WTC11 (cell line): Measurements from ENCODE around the gene GATC.

Source experiments
- CBFB ChIP-seq: sonication (generic); formaldehyde crosslinking; IDR thresholded peaks from 2 replicates; pipeline ENCODE4 v1.8.1; 2022; ENCODE audit warnings: mild to moderate bottlenecking, low read depth, missing genetic modification reagents
- E2F5 ChIP-seq: sonication (generic); formaldehyde crosslinking; IDR thresholded peaks from 2 replicates; pipeline ENCODE4 v1.8.1; 2022; ENCODE audit warnings: mild to moderate bottlenecking, moderate library complexity, missing genetic modification reagents
- ELF4 ChIP-seq: sonication (generic); formaldehyde crosslinking; IDR thresholded peaks from 2 replicates; pipeline ENCODE4 v1.8.1; 2022; ENCODE audit warnings: low read depth, mild to moderate bottlenecking, moderate library complexity, missing genetic modification reagents
- HMGXB4 ChIP-seq: sonication (generic); formaldehyde crosslinking; IDR thresholded peaks from 2 replicates; pipeline ENCODE4 v1.8.1; 2023; ENCODE audit warnings: mild to moderate bottlenecking, moderate library complexity, missing genetic modification reagents
- KAT7 ChIP-seq: sonication (generic); formaldehyde crosslinking; IDR thresholded peaks from 2 replicates; pipeline ENCODE4 v1.8.1; 2023; ENCODE audit warnings: missing genetic modification reagents, mild to moderate bottlenecking, borderline replicate concordance
- NFATC4 ChIP-seq: fragments of 250-450 bp; sonication (Bioruptor Pico); IDR thresholded peaks from 2 replicates; pipeline ENCODE4 v1.9.0; 2021; ENCODE audit warnings: mild to moderate bottlenecking
- SP1 ChIP-seq: sonication (generic); formaldehyde crosslinking; conservative IDR thresholded peaks from 2 replicates; pipeline ENCODE4 v1.8.1; 2022; ENCODE audit warnings: missing genetic modification reagents
- TEAD4 ChIP-seq: sonication (generic); formaldehyde crosslinking; IDR thresholded peaks from 2 replicates; pipeline ENCODE4 v1.8.0; 2022; ENCODE audit warnings: mild to moderate bottlenecking, missing genetic modification reagents
- ZNF317 ChIP-seq: sonication (generic); formaldehyde crosslinking; IDR thresholded peaks from 2 replicates; pipeline ENCODE4 v1.8.1; 2023; ENCODE audit warnings: low read depth, mild to moderate bottlenecking, moderate library complexity, missing genetic modification reagents, borderline replicate concordance
- TF ChIP-seq, protein P1 (sequence below): fragments of 200-600 bp; IDR thresholded peaks from 2 replicates; pipeline ENCODE4 v1.8.0; 2022; ENCODE audit warnings: antibody characterized with exemption
- TF ChIP-seq, protein P2 (sequence below): sonication (generic); formaldehyde crosslinking; IDR thresholded peaks from 2 replicates; pipeline ENCODE4 v1.8.1; 2023; ENCODE audit warnings: mild to moderate bottlenecking, missing genetic modification reagents
- TF ChIP-seq, protein P3 (sequence below): sonication (generic); formaldehyde crosslinking; IDR thresholded peaks from 2 replicates; pipeline ENCODE4 v1.8.1; 2023; ENCODE audit warnings: mild to moderate bottlenecking, missing genetic modification reagents, moderate library complexity
- TF ChIP-seq, protein P4 (sequence below): sonication (generic); formaldehyde crosslinking; IDR thresholded peaks from 2 replicates; pipeline ENCODE4 v1.8.0; 2022; ENCODE audit warnings: mild to moderate bottlenecking, missing genetic modification reagents

DNA sequence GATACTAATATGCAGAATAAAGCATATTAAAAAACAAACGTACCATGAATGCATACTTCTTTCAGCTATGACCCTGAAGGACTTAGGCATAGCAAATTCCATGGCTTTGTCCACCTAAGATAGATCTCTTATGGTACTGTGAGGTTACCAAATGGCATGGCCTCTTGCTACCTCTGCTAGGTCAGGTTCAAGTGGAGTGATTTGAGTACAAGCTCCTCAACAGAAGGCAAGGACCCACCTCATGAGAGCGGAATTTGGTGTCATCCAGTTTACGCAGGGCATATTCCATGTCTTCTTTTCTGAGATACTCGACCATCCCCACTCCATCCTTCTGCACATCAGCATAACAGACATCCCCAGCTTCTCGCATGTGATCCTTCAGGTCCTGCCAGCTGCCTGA lies 17.5 kb downstream of the GATC start:
- TF ChIP-seq, protein P1, sequence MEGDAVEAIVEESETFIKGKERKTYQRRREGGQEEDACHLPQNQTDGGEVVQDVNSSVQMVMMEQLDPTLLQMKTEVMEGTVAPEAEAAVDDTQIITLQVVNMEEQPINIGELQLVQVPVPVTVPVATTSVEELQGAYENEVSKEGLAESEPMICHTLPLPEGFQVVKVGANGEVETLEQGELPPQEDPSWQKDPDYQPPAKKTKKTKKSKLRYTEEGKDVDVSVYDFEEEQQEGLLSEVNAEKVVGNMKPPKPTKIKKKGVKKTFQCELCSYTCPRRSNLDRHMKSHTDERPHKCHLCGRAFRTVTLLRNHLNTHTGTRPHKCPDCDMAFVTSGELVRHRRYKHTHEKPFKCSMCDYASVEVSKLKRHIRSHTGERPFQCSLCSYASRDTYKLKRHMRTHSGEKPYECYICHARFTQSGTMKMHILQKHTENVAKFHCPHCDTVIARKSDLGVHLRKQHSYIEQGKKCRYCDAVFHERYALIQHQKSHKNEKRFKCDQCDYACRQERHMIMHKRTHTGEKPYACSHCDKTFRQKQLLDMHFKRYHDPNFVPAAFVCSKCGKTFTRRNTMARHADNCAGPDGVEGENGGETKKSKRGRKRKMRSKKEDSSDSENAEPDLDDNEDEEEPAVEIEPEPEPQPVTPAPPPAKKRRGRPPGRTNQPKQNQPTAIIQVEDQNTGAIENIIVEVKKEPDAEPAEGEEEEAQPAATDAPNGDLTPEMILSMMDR: no peak
- TF ChIP-seq CBFB (CRISPR knock-in tag): no peak
- no peak for TF ChIP-seq ZNF317
- no peak for TF ChIP-seq HMGXB4 (CRISPR knock-in tag)
- TF ChIP-seq, protein P2, sequence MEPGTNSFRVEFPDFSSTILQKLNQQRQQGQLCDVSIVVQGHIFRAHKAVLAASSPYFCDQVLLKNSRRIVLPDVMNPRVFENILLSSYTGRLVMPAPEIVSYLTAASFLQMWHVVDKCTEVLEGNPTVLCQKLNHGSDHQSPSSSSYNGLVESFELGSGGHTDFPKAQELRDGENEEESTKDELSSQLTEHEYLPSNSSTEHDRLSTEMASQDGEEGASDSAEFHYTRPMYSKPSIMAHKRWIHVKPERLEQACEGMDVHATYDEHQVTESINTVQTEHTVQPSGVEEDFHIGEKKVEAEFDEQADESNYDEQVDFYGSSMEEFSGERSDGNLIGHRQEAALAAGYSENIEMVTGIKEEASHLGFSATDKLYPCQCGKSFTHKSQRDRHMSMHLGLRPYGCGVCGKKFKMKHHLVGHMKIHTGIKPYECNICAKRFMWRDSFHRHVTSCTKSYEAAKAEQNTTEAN (CRISPR knock-in tag): no peak
- TF ChIP-seq NFATC4 (CRISPR knock-in tag): no peak
- TF ChIP-seq, protein P3, sequence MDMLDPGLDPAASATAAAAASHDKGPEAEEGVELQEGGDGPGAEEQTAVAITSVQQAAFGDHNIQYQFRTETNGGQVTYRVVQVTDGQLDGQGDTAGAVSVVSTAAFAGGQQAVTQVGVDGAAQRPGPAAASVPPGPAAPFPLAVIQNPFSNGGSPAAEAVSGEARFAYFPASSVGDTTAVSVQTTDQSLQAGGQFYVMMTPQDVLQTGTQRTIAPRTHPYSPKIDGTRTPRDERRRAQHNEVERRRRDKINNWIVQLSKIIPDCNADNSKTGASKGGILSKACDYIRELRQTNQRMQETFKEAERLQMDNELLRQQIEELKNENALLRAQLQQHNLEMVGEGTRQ (CRISPR knock-in tag): no peak
- TF ChIP-seq KAT7 (CRISPR knock-in tag): no peak
- TF ChIP-seq, protein P4, sequence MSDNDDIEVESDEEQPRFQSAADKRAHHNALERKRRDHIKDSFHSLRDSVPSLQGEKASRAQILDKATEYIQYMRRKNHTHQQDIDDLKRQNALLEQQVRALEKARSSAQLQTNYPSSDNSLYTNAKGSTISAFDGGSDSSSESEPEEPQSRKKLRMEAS (CRISPR knock-in tag): no peak
- TF ChIP-seq SP1 (CRISPR knock-in tag): no peak
- TF ChIP-seq ELF4 (CRISPR knock-in tag): no peak
- no peak for TF ChIP-seq TEAD4
- no peak for TF ChIP-seq E2F5
